Measurements from ENCODE around the gene CIDEB.

The CIDEB gene

GRCh38 chr14:24261969-24262327 lies 45.8 kb downstream of the CIDEB start:
- no peak for DNase-seq
- intact Hi-C loops (cut with DNase I): no loop called here

- intact Hi-C loops (cut with DNase I): no loop called here
Measured at GRCh38 chr14:24261256-24261968, 46.4 kb downstream of the CIDEB start.

DNA sequence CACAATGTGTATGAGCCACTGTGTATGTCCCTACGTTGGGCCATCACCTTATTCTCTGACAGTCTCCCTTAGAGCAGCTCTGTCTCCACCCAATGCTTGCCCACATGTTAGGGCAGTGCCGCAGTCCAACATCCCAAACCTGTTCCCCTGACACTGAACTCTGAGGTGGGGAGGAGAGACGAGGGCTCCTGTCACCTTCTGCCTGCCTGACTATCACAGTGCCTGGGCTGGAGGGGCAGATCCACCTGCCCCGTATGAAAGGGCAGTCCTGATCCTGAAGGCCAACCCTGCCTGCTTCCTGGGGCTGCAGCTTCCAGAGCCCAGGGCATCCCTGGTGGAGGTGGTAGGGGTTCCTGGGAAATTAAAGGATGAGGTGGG lies 47.0 kb downstream of the CIDEB start:
- intact Hi-C loops (cut with DNase I): no loop called here
- no peak for DNase-seq

More at GRCh38 chr14:24261256-24261968, 46.4 kb downstream of the CIDEB start:
- no peak for DNase-seq

DNA sequence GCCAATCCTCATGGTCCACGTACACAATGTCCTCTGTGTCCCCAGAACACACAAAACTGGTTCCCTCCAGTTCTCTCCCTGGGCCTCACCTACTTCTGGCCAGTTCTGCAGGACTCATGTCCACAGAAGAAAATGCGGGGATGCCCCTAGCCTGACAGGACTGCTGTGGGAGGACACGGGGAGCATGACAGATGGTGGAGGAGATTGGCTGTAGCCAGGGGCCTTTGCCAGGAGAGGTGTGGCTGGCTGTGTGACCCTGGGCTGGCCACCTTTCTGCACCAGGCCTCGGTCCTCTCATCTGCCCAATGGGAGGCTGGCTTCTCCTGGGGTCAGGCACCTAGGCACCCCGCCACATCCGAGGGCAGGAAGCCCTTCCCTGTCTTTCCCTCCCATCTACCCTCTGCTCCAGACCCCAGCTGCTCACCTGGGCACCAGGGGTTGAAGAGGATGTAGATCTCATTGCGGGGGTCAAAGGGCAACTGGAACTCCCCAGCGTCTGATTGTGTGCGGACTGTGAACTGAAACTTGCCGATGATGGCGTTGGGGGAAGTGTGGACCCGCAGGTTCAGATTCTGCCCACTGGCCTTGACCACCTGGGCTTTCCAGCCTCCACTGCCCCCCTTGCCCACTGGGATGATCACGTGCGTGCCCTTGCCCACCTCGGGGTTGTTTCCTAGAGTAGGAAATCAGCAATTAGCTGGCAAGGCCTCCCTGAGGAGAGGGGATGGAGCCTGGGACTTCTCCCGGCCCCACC lies 47.6 kb downstream of the CIDEB start:
- intact Hi-C loops (cut with DNase I): no loop called here
- DNase-seq: no peak

DNA sequence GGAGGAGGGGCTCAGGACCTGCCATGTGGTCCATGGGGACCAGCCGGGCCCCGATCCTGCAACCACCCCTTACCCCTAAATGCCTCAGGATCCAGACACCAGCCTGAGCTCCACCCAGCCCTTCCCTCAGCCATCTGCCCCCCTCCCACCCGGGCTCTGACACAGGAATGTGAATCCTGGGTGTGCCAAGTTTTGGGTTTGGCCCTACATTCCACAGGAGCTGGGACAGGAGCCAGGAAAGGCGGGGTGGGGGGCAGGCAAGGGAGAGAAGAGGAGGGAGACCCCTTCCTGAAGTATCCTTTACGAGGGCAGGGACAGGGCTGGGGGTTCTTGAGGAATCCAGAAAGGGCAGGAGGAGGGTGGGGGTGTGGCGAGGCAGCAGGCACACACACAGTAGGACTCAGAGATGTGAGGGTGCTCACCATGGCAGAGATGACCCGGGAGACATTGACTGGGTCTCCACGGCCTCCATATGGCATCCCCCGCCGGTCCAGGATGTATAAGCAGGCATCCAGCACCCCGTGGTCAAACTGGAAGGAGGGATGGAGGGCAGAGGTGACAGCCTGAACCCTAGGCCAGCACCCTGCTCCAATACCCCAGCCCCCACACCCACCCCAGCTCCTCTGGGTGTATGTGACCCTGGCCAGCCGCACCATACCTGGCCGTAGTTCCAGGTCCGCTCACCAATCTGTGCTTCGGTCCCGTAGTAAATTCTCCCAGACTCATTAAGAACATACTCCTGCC lies 48.3 kb downstream of the CIDEB start:
- intact Hi-C loops (cut with DNase I): no loop called here
- DNase-seq: no peak

DNA sequence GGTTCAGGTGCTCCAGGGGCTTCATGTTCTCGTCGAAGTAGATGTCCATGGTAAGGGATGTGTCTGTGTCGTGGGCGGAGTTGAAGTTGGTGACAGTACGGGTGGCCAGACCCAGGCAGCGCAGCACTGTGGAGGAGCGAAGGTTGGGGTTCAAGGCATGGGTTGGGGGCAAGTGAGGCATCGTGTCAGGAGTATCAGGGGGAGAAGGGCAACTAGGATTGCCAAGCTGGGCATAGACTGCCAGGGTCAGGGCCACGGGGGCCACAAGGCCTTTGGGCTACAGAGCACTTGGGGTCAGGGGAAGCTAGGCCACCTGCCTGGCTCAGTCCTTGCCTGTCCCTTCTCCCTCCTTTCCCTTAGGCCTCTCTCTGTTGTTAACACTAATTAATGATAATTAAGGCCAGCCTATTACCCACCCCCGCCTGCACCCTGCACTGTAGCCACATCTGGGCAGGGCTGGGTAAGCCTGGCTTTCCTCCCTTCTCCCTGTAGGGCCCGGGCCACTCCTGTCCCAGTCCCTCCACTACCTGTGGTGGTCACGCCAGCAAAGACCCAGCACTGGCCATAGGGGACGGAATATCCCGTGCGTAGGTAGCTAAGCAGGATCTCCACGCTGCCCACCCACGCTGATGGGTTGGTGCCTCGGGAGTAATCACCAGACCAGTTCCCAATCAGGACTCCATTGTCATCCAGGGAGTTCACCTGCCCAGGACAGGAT lies 49.1 kb downstream of the CIDEB start:
- intact Hi-C loops (cut with DNase I): no loop called here
- DNase-seq: no peak

DNA sequence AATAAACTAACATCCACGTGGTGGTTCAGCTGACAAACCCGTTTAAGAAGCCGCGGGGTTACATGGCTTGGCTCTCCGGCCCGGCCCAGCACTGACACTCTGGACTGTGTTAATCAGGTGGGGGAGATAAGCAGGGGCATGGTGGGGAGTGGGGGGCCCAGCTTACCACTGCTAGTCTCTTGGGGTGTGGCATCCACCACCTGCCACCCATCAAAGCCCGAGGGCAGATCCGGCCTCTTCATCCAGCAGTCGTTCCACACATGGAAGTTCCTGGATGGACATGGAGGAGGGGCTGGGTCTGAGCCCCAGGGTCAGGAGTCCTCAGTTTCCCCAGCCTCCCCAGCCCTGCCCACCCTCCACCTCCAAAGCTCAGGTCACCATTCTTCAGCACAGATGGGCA lies 49.7 kb downstream of the CIDEB start:
- intact Hi-C loops (cut with DNase I): no loop called here
- DNase-seq: no peak

- DNase-seq: no peak
- intact Hi-C loops (cut with DNase I): no loop called here
Measured at GRCh38 chr14:24256960-24257359, 50.8 kb downstream of the CIDEB start.

- DNase-seq: no peak
- intact Hi-C loops (cut with DNase I): no loop called here
Measured at GRCh38 chr14:24255931-24256711, 51.7 kb downstream of the CIDEB start.

DNA sequence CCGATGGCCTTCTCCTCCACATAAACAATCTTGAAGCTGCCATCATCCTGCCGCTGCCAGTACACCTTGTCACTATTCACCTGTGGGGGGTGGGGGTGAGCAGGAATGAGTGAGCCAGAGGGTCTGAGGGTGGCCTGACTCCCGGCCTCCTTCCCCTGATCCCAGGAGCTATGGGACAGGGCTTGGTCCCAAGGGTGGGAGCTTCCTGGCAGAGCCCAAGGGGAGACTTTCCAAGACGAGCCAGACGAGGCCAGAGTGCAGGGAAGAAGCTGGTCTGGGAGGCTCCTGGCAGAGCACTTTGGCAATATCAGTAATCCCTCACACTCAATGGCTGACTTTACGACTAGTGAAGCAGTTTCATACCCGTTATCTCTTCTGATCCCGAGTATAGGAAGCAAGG lies 52.3 kb downstream of the CIDEB start:
- no peak for DNase-seq
- intact Hi-C loops (cut with DNase I): no loop called here
